Loucy (cell line): ENCODE measurements around the gene BANF2.

Source experiments
- CTCF ChIP-seq: fragments of 200-600 bp; sonication (generic); conservative IDR thresholded peaks from 2 replicates; pipeline ENCODE4 v1.5.1; 2014; ENCODE audit warnings: mild to moderate bottlenecking, antibody characterized with exemption, low read length
- EZH2phosphoT487 ChIP-seq: fragments of 200-600 bp; IDR thresholded peaks from 2 replicates; pipeline ENCODE4 v1.6.1; 2018; ENCODE audit warnings: antibody characterized with exemption, mild to moderate bottlenecking, moderate library complexity, borderline replicate concordance

- no peak for TF ChIP-seq CTCF
- TF ChIP-seq EZH2phosphoT487 = no peak
Measured at GRCh38 chr20:17665756-17666155, 34.0 kb upstream of the BANF2 start.
